Esophagus (tissue), 2 donors: ENCODE data around the gene AGFG1. TPM values are rescaled to one million over a fixed set of nuclear protein-coding genes. Genes with fewer than 3 reads are reported as not detected.

Source experiments
- H3K27ac ChIP-seq, 2 donors: one replicate each; pipeline ENCODE4 v1.5.1; 2013; ENCODE audit warnings: low read depth in 2 of 2, mild to moderate bottlenecking in 2 of 2, inconsistent platforms in 1 of 2, low read length in 1 of 2, moderate library complexity in 1 of 2
- H3K27me3 ChIP-seq, 2 donors: one replicate each; pipeline ENCODE4 v1.6.1; 2013; ENCODE audit warnings: low read length in 2 of 2, control low read depth in 1 of 2, mild to moderate bottlenecking in 1 of 2; ENCODE audit not compliant: insufficient read depth in 2 of 2, control insufficient read depth in 1 of 2
- H3K36me3 ChIP-seq, 2 donors: one replicate each; pipeline ENCODE4 v1.6.1; 2013; ENCODE audit warnings: low read length in 1 of 2; ENCODE audit not compliant: control insufficient read depth in 2 of 2, insufficient read depth in 2 of 2
- H3K4me1 ChIP-seq, 2 donors: one replicate each; pipeline ENCODE4 v1.6.1; 2013; ENCODE audit warnings: low read length in 1 of 2; ENCODE audit not compliant: control insufficient read depth in 2 of 2, insufficient read depth in 2 of 2
- H3K4me3 ChIP-seq, 2 donors: one replicate each; pipeline ENCODE4 v1.5.1; 2013; ENCODE audit warnings: low read length in 2 of 2, mild to moderate bottlenecking in 2 of 2, low read depth in 1 of 2, moderate library complexity in 1 of 2
- H3K9me3 ChIP-seq, 2 donors: one replicate each; pipeline ENCODE4 v1.6.1; 2013; ENCODE audit warnings: mild to moderate bottlenecking in 2 of 2, low read depth in 1 of 2, low read length in 1 of 2, moderate library complexity in 1 of 2; ENCODE audit not compliant: control insufficient read depth in 2 of 2, insufficient read depth in 1 of 2
- WGBS, 2 donors: extraction: QIAGEN DNeasy Blood & Tissue Kit; methylation state at CpG; one replicate each; pipeline ENCODE4 v1.1.7; 2013; 5-methylcytosine and 5-hydroxymethylcytosine counted together
- polyA plus RNA-seq, 2 donors: library from polyadenylated mRNA; stranded (reverse); fragments of 200-250 nt; gene quantifications; one replicate each; pipeline ENCODE4 v1.2.3, GENCODE V29; 2013
- donor health status: healthy with polysubstance abuse.
- donor health status: Bipolar disorder and iron deficiency.

Gene AGFG1
- polyA plus RNA-seq, 2 donors, result 20.3 to 31.2 TPM

DNA sequence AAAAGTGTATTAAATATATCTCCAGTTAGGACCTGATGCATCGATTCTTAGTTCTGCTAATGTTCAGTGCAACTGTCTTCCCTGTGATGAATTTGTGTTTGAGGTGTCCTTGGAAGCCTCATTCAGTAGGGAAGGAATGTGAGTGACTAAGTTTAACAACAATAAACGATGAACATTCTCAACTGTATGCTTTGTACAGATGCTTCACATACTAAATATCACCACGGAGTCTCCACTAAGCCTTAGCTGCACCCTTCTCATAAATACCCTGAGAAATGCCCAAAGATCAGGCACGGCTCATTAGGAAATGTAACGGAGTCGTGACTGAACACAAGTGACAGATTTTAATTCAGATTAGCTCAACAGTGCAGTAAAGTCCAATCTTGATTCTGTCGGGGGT, 24.4 kb upstream of the AGFG1 start:
- Histone ChIP-seq H3K9me3 (no peaks in the 10 kb centered on the region), H3K4me3 (no peak overlapping the region), H3K27ac (no peak overlapping the region), H3K36me3 (no peaks in the 10 kb centered on the region), H3K4me1 (no peaks in the 10 kb centered on the region), H3K27me3 (no peaks in the 10 kb centered on the region)
- WGBS, 2 donors, result 65 to 67% methylated on average over 7 of the region's 7 CpGs

DNA sequence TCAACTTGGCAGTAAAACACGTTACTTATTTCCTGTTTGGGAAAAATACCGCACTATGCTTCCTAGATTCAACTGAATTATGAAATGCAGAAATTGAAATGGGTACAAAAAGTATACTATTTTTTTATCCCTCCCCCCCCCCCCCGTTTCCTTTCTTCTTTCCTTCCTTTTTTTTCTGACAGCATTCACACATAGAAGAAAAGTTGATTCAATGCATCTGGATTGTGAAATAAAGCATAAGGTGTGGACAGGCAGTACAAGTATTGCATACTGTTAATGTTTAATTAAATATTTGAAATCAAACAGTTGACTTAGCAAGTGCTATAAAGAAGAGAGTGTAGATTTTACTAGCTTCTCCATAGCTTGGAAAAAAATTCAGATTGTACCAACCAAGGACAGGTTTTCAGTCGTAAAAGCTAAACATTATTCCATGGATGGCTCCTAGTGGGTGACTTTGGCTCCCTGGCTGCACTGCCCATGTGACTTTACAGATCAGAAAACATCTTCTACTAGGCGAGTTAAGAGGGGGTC, 21.6 kb upstream of the AGFG1 start:
- H3K27ac ChIP-seq, result no peak overlapping the region
- 39 to 45% methylated on average over 5 of the region's 5 CpGs for WGBS, 2 donors

GRCh38 chr2:227450926-227451654, 20.9 kb upstream of the AGFG1 start:
- Histone ChIP-seq H3K4me3 (no peak overlapping the region), H3K9me3 (no peaks in the 10 kb centered on the region), H3K27ac (no peak overlapping the region), H3K36me3 (no peaks in the 10 kb centered on the region), H3K4me1 (no peaks in the 10 kb centered on the region), H3K27me3 (no peaks in the 10 kb centered on the region)
- 52 to 77% methylated on average over 5 of the region's 5 CpGs for WGBS, 2 donors

More for the DNA sequence above, 21.6 kb upstream of the AGFG1 start:
- Histone ChIP-seq H3K4me3 (no peak overlapping the region), H3K27me3 (no peaks in the 10 kb centered on the region), H3K36me3 (no peaks in the 10 kb centered on the region), H3K9me3 (no peaks in the 10 kb centered on the region), H3K4me1 (no peaks in the 10 kb centered on the region)

DNA sequence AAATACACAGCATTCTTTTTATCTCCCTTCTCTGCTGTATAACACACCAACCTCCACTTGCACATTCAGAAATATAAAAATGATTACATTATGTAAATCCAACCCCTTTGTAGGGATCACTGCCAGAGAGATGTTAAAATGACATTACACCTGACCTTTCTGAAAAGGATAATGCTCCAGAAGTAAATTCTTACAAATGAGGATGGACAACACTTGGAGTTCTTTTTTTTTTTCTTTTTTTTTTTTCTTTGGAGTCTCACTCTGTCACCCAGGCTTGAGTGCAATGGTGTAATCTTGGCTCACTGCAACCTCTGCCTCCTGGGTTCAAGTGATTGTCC, 20.3 kb upstream of the AGFG1 start:
- H3K4me1 ChIP-seq, result no peaks in the 10 kb centered on the region
- H3K9me3 ChIP-seq, result no peaks in the 10 kb centered on the region
- H3K27me3 ChIP-seq, result no peaks in the 10 kb centered on the region
- no peak overlapping the region for H3K27ac ChIP-seq
- no peak overlapping the region for H3K4me3 ChIP-seq
- H3K36me3 ChIP-seq, result no peaks in the 10 kb centered on the region

DNA sequence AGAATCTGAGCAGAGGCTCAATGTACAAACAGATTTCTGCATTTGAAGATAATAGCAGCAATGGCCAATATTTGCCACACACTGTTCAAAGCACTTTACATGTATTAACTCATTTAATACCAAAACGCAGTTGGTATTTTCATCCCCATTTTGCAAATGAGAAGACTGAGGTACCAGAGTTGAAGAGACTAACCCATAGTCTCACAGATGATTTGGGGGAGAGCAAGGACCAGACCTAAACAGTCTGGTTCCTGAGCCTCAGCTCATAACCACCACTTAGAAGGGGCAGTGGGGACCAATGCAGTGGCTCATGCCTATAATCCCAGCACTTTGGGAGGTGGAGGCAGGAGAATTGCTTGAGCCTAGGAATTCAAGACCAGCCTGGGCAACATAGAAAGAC, 18.1 kb upstream of the AGFG1 start:
- Histone ChIP-seq H3K27me3 (no peaks in the 10 kb centered on the region), H3K36me3 (no peaks in the 10 kb centered on the region), H3K4me3 (no peak overlapping the region), H3K4me1 (no peaks in the 10 kb centered on the region), H3K27ac (no peak overlapping the region), H3K9me3 (no peaks in the 10 kb centered on the region)
- WGBS, 2 donors, result 92 to 97% methylated on average over 1 of the region's 1 CpG

- Histone ChIP-seq H3K27me3 (no peaks in the 10 kb centered on the region), H3K4me3 (no peak overlapping the region), H3K27ac (no peak overlapping the region)
These were observed 17.6 kb upstream of the AGFG1 start for GRCh38 chr2:227454323-227454860.

DNA sequence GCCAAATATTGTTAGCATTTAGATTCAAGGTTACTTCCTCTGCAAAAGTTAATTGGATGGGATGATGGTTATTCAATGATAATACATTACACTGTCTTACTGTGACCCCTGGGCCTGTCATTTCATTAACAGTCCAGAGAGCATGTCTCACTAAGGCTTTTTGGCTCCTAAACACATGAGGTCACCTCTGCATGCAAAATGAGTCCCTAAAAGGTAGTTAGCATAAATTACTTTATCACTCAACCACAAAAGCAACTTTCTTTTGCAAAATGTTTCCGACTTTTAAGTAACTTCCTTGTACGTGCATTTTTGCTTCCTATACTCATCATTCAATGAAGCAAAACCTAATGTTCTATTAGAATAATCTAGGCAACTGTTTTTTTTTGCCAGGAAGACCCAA, 16.8 kb upstream of the AGFG1 start:
- Histone ChIP-seq H3K4me3 (no peak overlapping the region), H3K9me3 (no peaks in the 10 kb centered on the region), H3K36me3 (no peaks in the 10 kb centered on the region), H3K27ac (no peak overlapping the region), H3K4me1 (no peaks in the 10 kb centered on the region), H3K27me3 (no peaks in the 10 kb centered on the region)
- WGBS, 2 donors, result 41 to 52% methylated on average over 2 of the region's 2 CpGs

More at GRCh38 chr2:227454323-227454860, 17.6 kb upstream of the AGFG1 start:
- Histone ChIP-seq H3K9me3 (no peaks in the 10 kb centered on the region), H3K36me3 (no peaks in the 10 kb centered on the region), H3K4me1 (no peaks in the 10 kb centered on the region)

- Histone ChIP-seq H3K9me3 (no peaks in the 10 kb centered on the region), H3K27me3 (no peaks in the 10 kb centered on the region), H3K4me3 (no peak overlapping the region), H3K4me1 (no peaks in the 10 kb centered on the region), H3K36me3 (no peaks in the 10 kb centered on the region), H3K27ac (no peak overlapping the region)
- 96% methylated on average over 2 of the region's 2 CpGs for WGBS, 2 donors
These were observed 15.9 kb upstream of the AGFG1 start for GRCh38 chr2:227456102-227456501.

GRCh38 chr2:227456772-227457171, 15.2 kb upstream of the AGFG1 start:
- Histone ChIP-seq H3K4me1 (no peaks in the 10 kb centered on the region), H3K9me3 (no peaks in the 10 kb centered on the region), H3K36me3 (no peaks in the 10 kb centered on the region), H3K4me3 (no peak overlapping the region), H3K27ac (no peak overlapping the region), H3K27me3 (no peaks in the 10 kb centered on the region)
- WGBS, 2 donors, result 72% methylated on average over 4 of the region's 4 CpGs

GRCh38 chr2:227460070-227460485, 11.9 kb upstream of the AGFG1 start:
- no peak overlapping the region for H3K4me3 ChIP-seq
- no peak overlapping the region for H3K27ac ChIP-seq
- 50 to 53% methylated on average over 8 of the region's 8 CpGs for WGBS, 2 donors
- H3K9me3 ChIP-seq, result no peaks in the 10 kb centered on the region
- H3K4me1 ChIP-seq, result no peaks in the 10 kb centered on the region
- no peaks in the 10 kb centered on the region for H3K36me3 ChIP-seq
- no peaks in the 10 kb centered on the region for H3K27me3 ChIP-seq
